Tibial artery (tissue), 4 donors: ENCODE data around the gene LRFN4.
A peak's percentile ranks its signal among the peaks of the same experiment; 100 is the strongest.

Experiments used
- DNase-seq, 2 donors: peaks; one replicate each; pipeline ENCODE4 v3.0.0-alpha.2; 2019
- H3K27ac ChIP-seq, 2 donors: fragments of 200-600 bp; sonication (generic) in 1 of 2; 1 replicate in 1 of 2; 2 replicates in 1 of 2; pipeline ENCODE4 v1.5.1; 2018 to 2019; ENCODE audit warnings: mild to moderate bottlenecking in 1 of 2
- H3K27me3 ChIP-seq, 2 donors: fragments of 200-600 bp; sonication (generic) in 1 of 2; one replicate each; pipeline versions ENCODE4 v1.5.1 to v1.6.0; 2016 to 2019
- H3K36me3 ChIP-seq, 3 donors: fragments of 200-600 bp; sonication (generic) in 2 of 3; one replicate each; pipeline ENCODE4 v1.5.1; 2016 to 2019; ENCODE audit warnings: mild to moderate bottlenecking in 2 of 3
- H3K4me1 ChIP-seq, 4 donors: fragments of 200-600 bp; sonication (generic) in 2 of 4; 1 replicate in 3 of 4; 2 replicates in 1 of 4; pipeline ENCODE4 v1.5.1; 2016 to 2019
- H3K4me3 ChIP-seq, 2 donors: fragments of 200-600 bp; sonication (generic) in 1 of 2; 1 replicate in 1 of 2; 2 replicates in 1 of 2; pipeline ENCODE4 v1.5.1; 2018 to 2019; ENCODE audit warnings: mild to moderate bottlenecking in 2 of 2
- H3K9me3 ChIP-seq, 3 donors: fragments of 200-600 bp; sonication (generic) in 1 of 3; one replicate each; pipeline ENCODE4 v1.5.1; 2016 to 2019
- CTCF ChIP-seq, 2 experiments: fragments of 200-600 bp in 1 of 2; fragments of 450-650 bp in 1 of 2; IDR thresholded peaks; one replicate each; pipeline ENCODE4 v1.5.1; 2017 to 2019; ENCODE audit warnings: antibody characterized with exemption in 2 of 2, mild to moderate bottlenecking in 1 of 2, moderate library complexity in 1 of 2
- intact Hi-C: fragments of 100-400 bp; cut with DNase I; formaldehyde crosslinking; loops from one replicate; pipeline ENCODE4 v1.15.0; 2023; ENCODE audit warnings: low total_unique reads

The LRFN4 gene

GRCh38 chr11:66856496-66857233 is at the start of gene LRFN4:
TSS of gene LRFN4 (plus strand) at chr11:66857064. CDS start at chr11:66857745, 681 bp downstream.
- intact Hi-C loops = loop anchor here (10.0 kb wide), 1 partner anchor 98 kb away; the partner anchor contains the start of gene PC
- no peaks in the 10 kb centered on the region for H3K27me3 ChIP-seq
- peak within 1 kb of the TSS; percentile 70 to 73 for H3K4me3 ChIP-seq
- peak within 1 kb of the TSS; percentile 86 to 99 for H3K27ac ChIP-seq
- H3K36me3 ChIP-seq = peaks cover 0 to 52% (median 0%) of the 10 kb centered on the region in 3 donors
- no peak for TF ChIP-seq CTCF (IDR thresholded peaks at IDR 0.05)
- DNase-seq = no peak
- H3K4me1 ChIP-seq = peaks cover 4 to 14% (median 6%) of the 10 kb centered on the region in 4 donors
- H3K9me3 ChIP-seq = no peaks in the 10 kb centered on the region

GRCh38 chr11:66809592-66809991 is 47.3 kb upstream of the LRFN4 start:
- no peak overlapping the region for H3K27ac ChIP-seq
- no peak for DNase-seq
- H3K27me3 ChIP-seq = no peaks in the 10 kb centered on the region
- no peaks in the 10 kb centered on the region for H3K4me1 ChIP-seq
- intact Hi-C loops = no loop called here
- no peak overlapping the region for H3K4me3 ChIP-seq
- no peaks in the 10 kb centered on the region for H3K9me3 ChIP-seq
- peaks cover 0 to 23% (median 0%) of the 10 kb centered on the region in 3 donors for H3K36me3 ChIP-seq
- no peak for TF ChIP-seq CTCF (IDR thresholded peaks at IDR 0.05)

- peaks cover 0 to 17% (median 0%) of the 10 kb centered on the region in 3 donors for H3K36me3 ChIP-seq
- intact Hi-C loops = no loop called here
Measured at GRCh38 chr11:66810576-66811185, 46.2 kb upstream of the LRFN4 start.

GRCh38 chr11:66814678-66815077 is 42.2 kb upstream of the LRFN4 start:
- intact Hi-C loops = no loop called here
- Histone ChIP-seq H3K27ac (no peak overlapping the region), H3K4me3 (no peak overlapping the region), H3K36me3 (peaks cover 0 to 19% (median 4%) of the 10 kb centered on the region in 3 donors), H3K4me1 (no peaks in the 10 kb centered on the region), H3K27me3 (no peaks in the 10 kb centered on the region), H3K9me3 (no peaks in the 10 kb centered on the region)
- no peak for DNase-seq
- no peak for TF ChIP-seq CTCF (IDR thresholded peaks at IDR 0.05)

More at GRCh38 chr11:66810576-66811185, 46.2 kb upstream of the LRFN4 start:
- no peak for DNase-seq
- no peaks in the 10 kb centered on the region for H3K4me1 ChIP-seq
- H3K27me3 ChIP-seq = no peaks in the 10 kb centered on the region
- H3K9me3 ChIP-seq = no peaks in the 10 kb centered on the region
- no peak overlapping the region for H3K4me3 ChIP-seq
- no peak overlapping the region for H3K27ac ChIP-seq
- no peak for TF ChIP-seq CTCF (IDR thresholded peaks at IDR 0.05)

- H3K4me1 ChIP-seq = no peaks in the 10 kb centered on the region
- no peak for TF ChIP-seq CTCF (IDR thresholded peaks at IDR 0.05)
- intact Hi-C loops = no loop called here
- H3K27me3 ChIP-seq = no peaks in the 10 kb centered on the region
- H3K4me3 ChIP-seq = no peak overlapping the region
- H3K36me3 ChIP-seq = peaks cover 0 to 19% (median 4%) of the 10 kb centered on the region in 3 donors
- no peak overlapping the region for H3K27ac ChIP-seq
- H3K9me3 ChIP-seq = no peaks in the 10 kb centered on the region
- DNase-seq = no peak
Measured at GRCh38 chr11:66815646-66816045, 41.2 kb upstream of the LRFN4 start.
